ENCODE results near the gene ARPC5.

ARPC5 gene

DNA sequence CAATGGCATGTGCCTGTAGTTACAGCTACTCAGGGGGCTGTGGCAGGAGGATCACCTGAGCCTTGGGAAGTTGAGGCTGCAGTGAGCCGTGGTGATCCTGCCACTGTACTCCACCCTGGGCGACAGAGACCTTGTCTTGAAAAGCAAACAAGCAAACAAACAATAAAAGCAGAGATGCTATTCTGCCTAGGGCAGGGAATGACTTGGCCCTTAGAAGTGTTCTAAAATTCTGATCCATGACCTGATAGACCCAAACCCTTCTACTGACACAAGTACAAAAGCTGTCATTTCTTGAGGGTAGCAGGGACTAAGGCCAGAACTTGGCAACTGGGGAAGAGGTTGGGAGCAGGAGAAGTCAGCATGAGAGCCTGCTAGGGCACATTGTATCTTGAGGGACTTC, 29.7 kb downstream of the ARPC5 start:
- Mint-ChIP-seq H3K4me1 (peaks cover 46% of the 10 kb centered on the region), H3K4me3 (no peak overlapping the region), H3K36me3 (ENCODE audit: low read depth) (no peaks in the 10 kb centered on the region), H3K27ac (peak overlapping the region in 2 of 3 experiments; percentile 72 to 82), H3K9me3 (no peaks in the 10 kb centered on the region), H3K27me3 (ENCODE audit: low read depth) (peaks cover 9% of the 10 kb centered on the region)
- TF ChIP-seq, protein P1, sequence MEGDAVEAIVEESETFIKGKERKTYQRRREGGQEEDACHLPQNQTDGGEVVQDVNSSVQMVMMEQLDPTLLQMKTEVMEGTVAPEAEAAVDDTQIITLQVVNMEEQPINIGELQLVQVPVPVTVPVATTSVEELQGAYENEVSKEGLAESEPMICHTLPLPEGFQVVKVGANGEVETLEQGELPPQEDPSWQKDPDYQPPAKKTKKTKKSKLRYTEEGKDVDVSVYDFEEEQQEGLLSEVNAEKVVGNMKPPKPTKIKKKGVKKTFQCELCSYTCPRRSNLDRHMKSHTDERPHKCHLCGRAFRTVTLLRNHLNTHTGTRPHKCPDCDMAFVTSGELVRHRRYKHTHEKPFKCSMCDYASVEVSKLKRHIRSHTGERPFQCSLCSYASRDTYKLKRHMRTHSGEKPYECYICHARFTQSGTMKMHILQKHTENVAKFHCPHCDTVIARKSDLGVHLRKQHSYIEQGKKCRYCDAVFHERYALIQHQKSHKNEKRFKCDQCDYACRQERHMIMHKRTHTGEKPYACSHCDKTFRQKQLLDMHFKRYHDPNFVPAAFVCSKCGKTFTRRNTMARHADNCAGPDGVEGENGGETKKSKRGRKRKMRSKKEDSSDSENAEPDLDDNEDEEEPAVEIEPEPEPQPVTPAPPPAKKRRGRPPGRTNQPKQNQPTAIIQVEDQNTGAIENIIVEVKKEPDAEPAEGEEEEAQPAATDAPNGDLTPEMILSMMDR (IDR thresholded peaks at IDR 0.05; ENCODE audit: unreplicated experiment in 3 of 3), result no peak

DNA sequence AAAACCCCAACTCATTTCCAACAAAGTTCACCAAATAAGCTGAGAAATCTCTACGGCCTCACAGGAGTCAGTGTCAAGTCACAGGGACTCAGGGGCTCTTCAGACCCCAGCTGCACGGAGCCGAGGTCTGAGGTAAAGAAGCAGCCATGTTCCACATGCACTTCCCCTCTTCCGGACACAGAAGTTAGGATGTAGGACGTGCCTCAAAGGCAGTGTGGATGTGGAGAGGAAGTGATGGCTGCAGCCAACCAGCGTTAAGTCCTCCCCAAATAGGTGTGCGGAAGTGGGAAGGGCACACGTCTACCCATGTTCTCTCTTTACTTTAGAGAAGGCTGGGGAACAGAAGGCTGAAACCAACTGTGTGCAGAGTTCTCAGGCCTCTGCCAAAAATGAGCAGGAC, 30.8 kb downstream of the ARPC5 start:
- Mint-ChIP-seq H3K9me3 (no peaks in the 10 kb centered on the region), H3K4me3 (no peak overlapping the region), H3K27me3 (ENCODE audit: low read depth) (peaks cover 9% of the 10 kb centered on the region), H3K4me1 (peaks cover 35% of the 10 kb centered on the region), H3K36me3 (ENCODE audit: low read depth) (no peaks in the 10 kb centered on the region), H3K27ac (peak overlapping the region; percentile 64 to 82 (median 72))
- TF ChIP-seq, protein P1 (IDR thresholded peaks at IDR 0.05; ENCODE audit: unreplicated experiment in 3 of 3), result no peak

DNA sequence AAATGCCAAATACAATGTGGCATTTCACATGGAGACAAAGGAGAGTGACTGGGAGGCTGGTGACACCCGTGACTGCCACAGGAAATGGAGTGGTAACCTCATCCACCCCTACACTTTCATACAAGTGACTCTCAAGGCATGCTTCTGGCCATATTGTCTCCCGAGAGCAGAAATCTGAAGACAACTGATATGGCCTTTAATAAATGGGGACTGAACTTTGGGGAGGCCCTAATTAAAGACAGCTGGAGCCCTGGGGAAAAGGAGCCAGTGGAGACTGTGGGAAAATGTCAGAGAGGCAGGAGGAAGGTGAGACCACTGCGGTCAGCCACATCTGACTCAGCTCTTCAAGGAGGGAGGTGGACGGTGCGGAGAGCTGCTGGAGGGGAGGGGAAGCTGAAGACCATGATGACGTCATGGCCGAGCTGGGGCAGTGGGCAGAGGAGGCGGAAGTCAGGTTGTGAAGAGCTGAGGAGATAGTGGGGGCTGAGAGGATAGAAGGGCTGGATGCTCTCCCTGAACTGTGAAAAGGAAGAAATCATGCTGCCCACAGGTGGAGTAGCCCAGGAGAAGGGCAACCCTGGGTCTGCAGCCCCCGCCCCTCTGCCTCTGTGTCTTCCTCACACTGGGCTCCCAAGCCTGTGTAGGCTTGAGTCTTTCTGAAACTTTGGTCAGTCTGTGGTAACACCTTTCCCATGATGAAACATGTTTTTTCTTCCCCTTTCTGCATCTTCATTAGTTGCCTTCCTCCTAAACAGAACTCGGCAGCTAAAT, 31.4 kb downstream of the ARPC5 start:
- no peak overlapping the region for H3K4me3 Mint-ChIP-seq
- H3K27me3 Mint-ChIP-seq (ENCODE audit: low read depth), result peaks cover 7% of the 10 kb centered on the region
- peaks cover 29% of the 10 kb centered on the region for H3K4me1 Mint-ChIP-seq
- no peaks in the 10 kb centered on the region for H3K9me3 Mint-ChIP-seq
- H3K36me3 Mint-ChIP-seq (ENCODE audit: low read depth), result no peaks in the 10 kb centered on the region
- H3K27ac Mint-ChIP-seq, result peak overlapping the region; percentile 58 to 72 (median 64)
- TF ChIP-seq, protein P1 (IDR thresholded peaks at IDR 0.05; ENCODE audit: unreplicated experiment in 3 of 3), result no peak

DNA sequence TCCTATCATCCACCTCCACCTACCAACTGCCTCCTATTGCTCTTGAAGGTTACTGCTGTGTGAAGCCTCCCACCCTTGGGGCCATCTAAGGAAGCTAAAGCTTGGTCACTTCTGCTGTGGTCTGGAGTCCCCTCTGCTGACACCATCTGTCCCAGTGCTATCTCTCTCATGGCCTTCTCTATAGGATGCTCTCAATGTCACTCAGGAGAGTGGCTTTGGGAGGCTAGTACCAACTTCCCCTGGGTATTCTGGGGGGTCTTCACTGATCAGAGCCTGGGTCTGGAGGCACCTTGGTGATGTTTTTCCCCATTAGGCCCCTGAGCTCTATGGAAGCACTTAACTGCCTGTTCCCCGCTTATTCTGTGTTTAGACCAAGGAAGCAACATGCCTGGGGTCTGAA, 33.1 kb downstream of the ARPC5 start:
- TF ChIP-seq, protein P1 (IDR thresholded peaks at IDR 0.05; ENCODE audit: unreplicated experiment in 3 of 3), result no peak
- Mint-ChIP-seq H3K27me3 (ENCODE audit: low read depth) (peaks cover 6% of the 10 kb centered on the region), H3K36me3 (ENCODE audit: low read depth) (no peaks in the 10 kb centered on the region), H3K9me3 (no peaks in the 10 kb centered on the region), H3K4me3 (no peak overlapping the region), H3K27ac (no peak overlapping the region), H3K4me1 (peaks cover 37% of the 10 kb centered on the region)

DNA sequence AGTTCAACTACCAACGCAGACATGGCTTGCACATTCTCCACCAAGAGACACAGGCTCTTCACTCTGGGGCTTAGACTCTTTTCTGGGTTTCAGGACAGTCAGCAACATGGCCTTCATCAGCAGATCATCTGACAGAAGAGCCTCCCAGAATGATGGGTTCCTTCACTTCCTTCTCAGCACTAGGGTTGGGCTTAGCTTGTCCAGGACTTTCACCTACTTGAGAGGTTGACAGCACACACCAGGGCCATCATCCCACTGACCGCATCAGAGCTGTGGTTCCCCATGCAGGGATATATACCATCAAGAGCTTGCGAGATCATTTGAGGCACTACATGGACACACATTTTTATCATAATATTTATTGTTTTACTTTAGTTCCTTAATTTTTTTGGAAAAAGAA, 34.9 kb downstream of the ARPC5 start:
- Mint-ChIP-seq H3K4me3 (no peak overlapping the region), H3K27ac (peak overlapping the region in 2 of 3 experiments; percentile 20 to 29), H3K27me3 (ENCODE audit: low read depth) (peaks cover 6% of the 10 kb centered on the region), H3K9me3 (no peaks in the 10 kb centered on the region), H3K4me1 (peaks cover 40% of the 10 kb centered on the region), H3K36me3 (ENCODE audit: low read depth) (no peaks in the 10 kb centered on the region)
- TF ChIP-seq, protein P1 (IDR thresholded peaks at IDR 0.05; ENCODE audit: unreplicated experiment in 3 of 3), result no peak

DNA sequence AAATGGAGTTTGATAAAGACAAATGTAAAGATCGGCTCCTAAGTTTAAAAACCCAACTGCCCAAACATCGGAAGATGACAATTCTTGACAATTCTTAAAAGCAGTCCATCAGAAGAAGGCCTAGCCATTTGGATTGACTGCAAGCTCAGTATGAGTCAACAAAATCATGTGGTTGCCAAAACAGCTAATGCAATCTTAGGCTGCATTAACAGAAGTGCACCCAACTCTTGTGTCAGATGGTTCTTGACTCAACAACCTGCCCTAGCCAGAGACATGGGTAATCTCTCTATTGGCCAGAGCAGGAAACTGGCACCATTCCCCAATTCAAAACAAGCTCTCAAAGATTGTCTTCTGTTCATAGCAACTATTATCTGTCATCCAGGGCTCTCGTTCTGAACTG, 35.4 kb downstream of the ARPC5 start:
- Mint-ChIP-seq H3K36me3 (ENCODE audit: low read depth) (no peaks in the 10 kb centered on the region), H3K4me1 (peaks cover 35% of the 10 kb centered on the region), H3K9me3 (no peaks in the 10 kb centered on the region), H3K27me3 (ENCODE audit: low read depth) (peaks cover 6% of the 10 kb centered on the region), H3K4me3 (no peak overlapping the region), H3K27ac (peak overlapping the region in 2 of 3 experiments; percentile 20 to 29)
- TF ChIP-seq, protein P1 (IDR thresholded peaks at IDR 0.05; ENCODE audit: unreplicated experiment in 3 of 3), result no peak

Measured in nephron (organoid).